ENCODE results near the gene CYREN.
"Not testable (repeated sequence)": the region's sequence is repeated elsewhere in the genome, so short reads cannot be mapped to it uniquely, and the experiment has no call there.

Gene CYREN

DNA sequence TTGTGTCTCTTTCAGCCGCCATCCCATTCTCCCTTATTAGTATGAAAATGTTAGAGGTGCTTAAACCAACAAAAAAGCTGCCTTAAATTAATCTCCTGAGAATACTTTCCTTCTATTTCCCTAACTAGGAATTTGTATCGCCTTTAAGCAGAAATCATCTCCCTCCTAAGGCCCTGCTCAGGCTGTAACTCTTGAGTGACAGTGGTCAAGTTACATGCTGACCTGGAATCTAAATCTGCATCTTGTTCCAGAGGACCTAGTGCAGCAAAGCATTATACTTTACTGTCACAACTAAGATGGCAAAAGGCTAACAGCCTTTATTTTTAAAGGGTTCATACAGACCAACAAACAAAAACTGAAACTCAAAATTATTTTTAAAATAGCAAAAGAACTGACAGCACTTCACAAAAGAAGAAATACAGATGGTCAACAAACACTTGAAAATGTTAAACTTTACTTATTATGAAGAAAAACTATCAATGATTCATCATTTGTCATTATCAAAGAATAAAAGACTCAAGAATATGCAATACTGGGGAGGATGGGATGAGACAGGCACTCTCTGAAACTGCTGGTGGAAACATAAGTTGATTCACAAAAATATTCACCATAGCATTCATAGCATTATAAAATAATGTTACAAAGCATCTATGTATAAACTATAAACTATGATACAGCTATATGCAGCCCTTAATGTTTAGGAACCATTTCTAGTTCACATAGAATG is 11.0 kb downstream of the CYREN start:
- no peak for DNase-seq (ENCODE audit: low spot score)

DNA sequence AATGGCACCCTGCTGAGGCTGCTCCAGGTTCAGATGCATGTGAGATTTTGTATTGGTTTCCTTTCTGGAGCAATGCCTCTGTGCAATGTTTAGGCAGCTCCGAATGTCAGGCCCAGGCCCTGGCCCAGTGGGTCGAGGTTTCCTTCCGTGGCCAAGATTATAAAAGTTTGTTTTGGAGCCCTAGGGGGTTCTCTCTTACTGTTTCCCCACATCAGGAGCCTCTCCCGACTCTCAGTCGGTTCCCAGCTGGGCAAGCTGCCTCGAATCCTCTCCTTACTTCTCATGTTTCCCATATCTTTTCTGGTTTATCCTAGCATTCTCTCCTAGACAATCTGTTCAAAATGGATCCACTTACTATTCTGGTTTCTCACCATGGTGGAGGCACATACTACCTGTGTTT is 11.6 kb downstream of the CYREN start:
- no peak for DNase-seq (ENCODE audit: low spot score)

DNA sequence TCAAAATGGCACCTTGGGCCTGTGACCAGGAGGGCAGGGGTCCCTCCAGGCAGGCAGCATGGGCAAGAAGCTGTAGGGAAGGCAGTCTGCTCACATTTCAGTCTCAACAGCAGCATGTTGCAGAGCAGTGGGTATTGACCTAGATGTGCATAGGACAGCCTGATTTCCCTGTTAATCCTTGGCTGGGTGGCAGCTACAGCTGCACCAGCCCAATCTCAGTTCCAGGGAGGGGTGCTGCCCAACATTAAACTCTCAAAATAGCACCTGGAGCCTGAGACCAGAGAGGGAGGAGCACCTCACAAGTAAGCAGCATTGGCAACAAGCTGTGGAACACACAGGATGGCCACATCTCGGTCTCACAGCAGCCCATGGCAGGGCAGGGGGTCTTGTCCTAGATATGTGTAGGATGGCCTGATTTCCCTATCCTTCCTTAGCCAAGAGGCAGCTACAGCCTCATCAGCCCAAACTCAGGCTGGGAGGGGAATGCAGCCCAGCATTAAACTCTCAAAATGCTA is 12.3 kb downstream of the CYREN start:
- DNase-seq (ENCODE audit: low spot score), result no peak

DNA sequence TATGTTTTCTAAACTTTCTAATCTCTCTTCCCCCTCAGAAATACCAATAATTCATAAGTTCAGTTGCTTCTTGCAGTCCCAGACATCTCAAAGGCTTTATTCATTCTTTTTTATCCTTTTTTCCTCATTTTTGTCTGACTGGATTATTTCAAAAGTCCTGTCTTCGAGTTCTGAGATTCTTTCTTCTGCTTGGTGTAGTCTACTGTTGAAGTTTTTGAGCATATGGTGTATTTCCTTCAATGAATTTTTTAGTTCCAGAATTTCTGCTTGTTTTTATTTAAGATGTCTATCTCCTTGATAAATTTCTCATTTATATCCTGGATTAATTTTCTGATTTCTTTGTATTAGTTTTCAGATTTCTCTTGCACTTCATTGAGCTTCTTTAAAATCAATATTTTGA is 14.2 kb downstream of the CYREN start:
- no peak for DNase-seq (ENCODE audit: low spot score)

DNA sequence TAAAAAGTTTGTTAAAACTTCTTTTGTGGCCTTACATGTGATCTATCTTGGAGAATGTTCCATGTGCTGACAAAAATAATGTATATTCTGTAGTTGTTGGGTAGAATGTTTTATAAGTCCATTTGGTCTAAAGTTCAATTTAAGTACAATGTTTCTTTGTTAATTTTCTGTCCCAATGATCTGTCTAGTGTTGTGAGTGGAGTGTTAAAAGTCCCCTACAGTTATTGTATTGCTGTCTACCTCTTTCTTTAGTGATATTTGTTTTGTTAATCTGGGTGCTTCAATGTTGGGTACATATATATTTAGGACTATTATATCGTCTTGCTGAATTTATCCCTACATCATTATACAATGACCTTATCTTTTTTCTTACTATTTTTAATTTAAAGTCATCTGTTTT is 15.8 kb downstream of the CYREN start:
- no peak for DNase-seq (ENCODE audit: low spot score)

- no peak for DNase-seq (ENCODE audit: low spot score)
These were observed 18.1 kb downstream of the CYREN start for GRCh38 chr7:135152442-135152841.

DNA sequence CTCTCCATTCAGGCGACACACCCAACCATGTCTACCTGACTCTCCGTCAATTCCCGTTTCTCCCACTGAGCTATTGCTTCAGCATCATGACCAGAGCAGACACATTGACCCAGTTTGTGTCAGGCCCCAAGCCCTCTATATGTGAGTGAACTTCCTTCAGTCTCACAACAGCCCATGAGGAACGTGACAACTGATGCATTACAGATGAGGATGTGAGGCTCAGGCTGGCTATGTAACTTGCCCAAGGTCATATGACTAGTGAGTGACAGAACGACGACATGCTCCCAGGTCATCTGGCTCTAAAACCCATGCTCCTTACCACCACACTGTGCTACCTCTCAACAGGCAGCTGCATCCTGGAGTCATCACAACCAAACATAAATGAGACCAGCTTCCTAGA is 19.0 kb downstream of the CYREN start:
- DNase-seq (ENCODE audit: low spot score), result no peak

DNA sequence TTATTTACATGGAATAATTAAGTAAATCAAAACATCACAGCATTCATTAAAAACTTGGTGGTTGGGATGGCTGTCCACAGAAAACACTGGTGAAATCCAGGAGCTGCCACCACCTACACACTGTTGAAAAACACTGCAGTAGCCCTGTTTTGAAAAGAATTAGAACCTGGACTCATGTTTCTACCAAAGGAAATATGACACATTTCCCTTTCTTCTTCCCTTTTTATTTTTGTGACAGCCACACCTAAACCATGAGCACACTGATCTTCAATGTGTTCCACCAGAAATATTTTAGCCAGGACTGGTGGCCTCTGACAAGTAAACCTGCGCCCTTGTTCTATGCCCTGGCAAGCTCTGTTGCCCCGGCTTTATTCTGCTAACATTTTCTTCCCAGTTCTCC is 19.4 kb downstream of the CYREN start:
- no peak for DNase-seq (ENCODE audit: low spot score)

- DNase-seq (ENCODE audit: low spot score), result no peak
These were observed 20.3 kb downstream of the CYREN start for GRCh38 chr7:135150072-135150782.

GRCh38 chr7:135147899-135148721 is 22.4 kb downstream of the CYREN start, which contains the start of gene TMEM140:
Gene TMEM140 (plus strand): TSS chr7:135148072. CDS start chr7:135164442, 16,370 bp downstream.
- DNase-seq (ENCODE audit: low spot score), result peak; percentile 60

DNA sequence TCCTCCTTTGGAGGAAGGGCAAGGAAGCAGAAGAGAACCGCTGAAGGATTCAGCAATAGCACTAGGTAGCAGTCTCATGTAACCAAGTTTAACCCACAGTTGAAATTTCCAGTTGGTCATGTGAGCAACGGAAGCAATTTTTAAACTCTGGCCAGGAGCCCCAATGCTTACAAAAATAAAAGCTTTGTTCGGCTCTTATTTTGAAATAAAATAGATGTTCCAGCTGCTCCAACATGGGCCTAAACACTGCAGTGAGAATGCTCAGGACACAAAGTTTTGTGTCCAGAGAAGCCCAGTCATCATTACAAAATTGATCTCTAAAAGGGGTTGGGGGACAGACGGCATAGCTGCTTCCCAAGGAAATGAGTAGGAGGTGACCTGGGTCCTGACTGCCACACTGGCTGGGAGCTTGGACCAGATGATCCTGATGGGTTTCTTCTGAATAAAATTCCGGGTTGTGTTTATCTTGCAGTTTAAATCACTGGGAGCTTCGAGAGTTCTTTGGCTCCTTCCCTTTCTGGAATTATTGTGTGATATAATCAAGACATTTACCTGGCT is 23.1 kb downstream of the CYREN start:
- peak; percentile 39 for DNase-seq (ENCODE audit: low spot score)

- DNase-seq (ENCODE audit: low spot score), result no peak
These were observed 26.4 kb downstream of the CYREN start for GRCh38 chr7:135143885-135144668.

DNA sequence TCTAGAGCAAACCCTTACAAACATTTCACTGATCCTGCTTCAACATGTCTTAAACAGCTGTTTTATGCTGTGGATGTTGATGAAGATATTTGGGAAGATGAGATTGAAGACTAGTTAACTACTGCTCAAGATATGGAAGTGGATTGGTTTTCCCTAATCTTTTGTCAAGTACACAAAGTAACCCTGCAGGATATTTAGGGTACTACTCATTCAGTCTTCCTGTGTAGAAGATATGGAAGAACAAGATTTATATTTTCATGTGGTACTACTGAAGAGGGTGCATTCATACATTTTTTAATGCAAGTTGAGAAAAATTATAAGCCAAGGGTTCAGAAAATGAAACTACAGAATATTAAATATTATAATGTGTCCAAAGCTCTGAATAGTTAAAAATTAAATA is 40.9 kb downstream of the CYREN start:
- DNase-seq (ENCODE audit: low spot score), result no peak

DNA sequence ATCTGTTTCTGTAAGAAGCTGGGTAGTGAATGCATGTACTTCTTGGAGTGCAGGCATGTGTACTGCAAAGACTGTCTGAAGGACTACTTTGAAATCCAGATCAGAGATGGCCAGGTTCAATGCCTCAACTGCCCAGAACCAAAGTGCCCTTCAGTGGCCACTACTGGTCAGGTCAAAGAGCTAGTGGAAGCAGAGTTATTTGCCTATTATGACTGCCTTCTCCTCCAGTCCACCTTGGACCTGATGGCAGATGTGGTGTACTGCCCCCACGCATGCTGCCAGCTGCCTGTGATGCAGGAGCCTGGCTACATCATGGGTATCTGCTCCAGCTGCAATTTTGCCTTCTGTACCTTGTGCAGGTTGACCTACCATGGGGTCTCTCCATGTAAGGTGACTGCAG is 41.6 kb downstream of the CYREN start:
- DNase-seq (ENCODE audit: low spot score), result no peak

DNA sequence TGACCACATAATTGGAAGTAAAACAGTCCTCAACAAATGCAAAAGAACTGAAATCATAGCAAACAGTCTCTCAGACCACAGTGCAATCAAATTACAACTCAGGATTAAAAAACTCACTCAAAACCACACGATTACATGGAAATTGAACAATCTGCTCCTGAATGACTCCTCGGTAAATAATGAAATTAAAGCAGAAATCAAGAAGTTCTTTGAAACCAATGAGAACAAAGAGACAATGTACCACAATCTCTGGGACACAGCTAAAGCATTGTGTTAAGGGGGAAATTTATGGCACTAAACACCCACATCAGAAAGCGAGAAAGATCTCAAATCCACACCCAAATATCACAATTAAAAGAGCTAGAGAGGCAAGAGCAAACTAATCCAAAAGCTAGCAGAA is 45.9 kb downstream of the CYREN start:
- not testable (repeated sequence) for DNase-seq (ENCODE audit: low spot score)

DNA sequence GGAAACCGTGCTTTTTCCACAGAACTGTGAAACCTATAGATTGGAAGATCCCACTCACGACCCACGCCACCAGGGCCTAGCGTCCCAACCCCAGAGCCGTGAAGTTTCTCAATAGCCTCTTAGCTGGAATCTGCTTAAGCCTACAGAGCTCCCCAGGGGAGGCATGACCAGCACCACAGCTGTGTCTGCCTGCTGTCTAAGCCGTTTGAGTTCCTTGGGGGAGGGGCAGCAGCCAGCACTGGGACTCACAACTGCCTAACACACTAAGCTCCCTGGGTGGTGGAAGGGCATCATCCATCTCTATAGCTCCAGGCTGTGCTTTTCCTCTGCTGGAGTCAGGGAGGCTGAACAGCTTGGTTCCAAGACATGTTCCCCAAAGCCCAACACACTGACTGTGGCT is 48.6 kb downstream of the CYREN start:
- DNase-seq (ENCODE audit: low spot score), result no peak

DNA sequence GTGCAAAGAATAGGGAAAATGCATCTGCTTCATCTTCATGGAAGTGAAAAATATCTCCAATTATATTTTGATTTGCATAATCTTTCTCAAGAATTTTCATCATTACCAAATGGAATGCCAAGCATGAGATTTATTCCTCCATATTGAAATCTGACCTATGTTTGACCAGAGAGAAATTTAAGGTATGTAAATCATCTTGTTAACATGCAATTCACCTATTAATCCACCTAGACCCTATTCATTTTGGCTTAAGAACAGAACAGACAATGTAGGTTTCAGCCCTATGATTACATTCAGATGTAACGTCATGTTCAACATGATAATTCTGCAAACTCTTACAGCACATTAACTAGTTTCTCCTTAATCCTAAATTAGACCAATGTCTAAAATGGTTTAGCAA is 53.4 kb downstream of the CYREN start:
- DNase-seq (ENCODE audit: low spot score), result no peak

Data from AG08396 (cell line).